ENCODE measurements around the gene MYO10.
"Not testable (repeated sequence)": the region's sequence is repeated elsewhere in the genome, so short reads cannot be mapped to it uniquely, and the experiment has no call there.

MYO10 gene

DNA sequence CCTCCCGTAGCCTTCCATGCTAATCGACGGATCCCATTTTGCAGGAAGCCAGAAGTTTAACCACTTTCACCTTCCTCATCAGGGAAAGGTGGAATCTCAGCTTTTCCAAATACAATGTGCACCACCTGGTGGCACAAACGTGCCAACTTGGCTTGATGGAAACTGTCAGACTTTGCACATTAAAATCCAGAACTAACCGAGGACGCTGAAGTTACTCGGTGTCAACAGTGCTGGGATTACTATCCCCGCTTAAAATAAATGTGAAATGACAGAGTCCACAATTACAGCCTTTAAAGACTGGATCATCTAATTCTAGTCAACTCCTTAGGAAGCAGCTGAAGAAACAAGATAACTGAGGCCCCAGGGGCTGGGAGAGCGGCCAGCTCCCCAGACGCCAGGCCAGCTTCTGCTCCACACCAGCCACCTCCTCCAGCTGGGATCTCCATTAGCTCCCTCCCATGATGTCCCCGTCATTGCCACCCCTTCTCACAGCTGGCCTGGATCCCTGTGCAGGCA, 269.1 kb downstream of the MYO10 start:
- DNase-seq (ENCODE audit: low spot score): no peak

DNA sequence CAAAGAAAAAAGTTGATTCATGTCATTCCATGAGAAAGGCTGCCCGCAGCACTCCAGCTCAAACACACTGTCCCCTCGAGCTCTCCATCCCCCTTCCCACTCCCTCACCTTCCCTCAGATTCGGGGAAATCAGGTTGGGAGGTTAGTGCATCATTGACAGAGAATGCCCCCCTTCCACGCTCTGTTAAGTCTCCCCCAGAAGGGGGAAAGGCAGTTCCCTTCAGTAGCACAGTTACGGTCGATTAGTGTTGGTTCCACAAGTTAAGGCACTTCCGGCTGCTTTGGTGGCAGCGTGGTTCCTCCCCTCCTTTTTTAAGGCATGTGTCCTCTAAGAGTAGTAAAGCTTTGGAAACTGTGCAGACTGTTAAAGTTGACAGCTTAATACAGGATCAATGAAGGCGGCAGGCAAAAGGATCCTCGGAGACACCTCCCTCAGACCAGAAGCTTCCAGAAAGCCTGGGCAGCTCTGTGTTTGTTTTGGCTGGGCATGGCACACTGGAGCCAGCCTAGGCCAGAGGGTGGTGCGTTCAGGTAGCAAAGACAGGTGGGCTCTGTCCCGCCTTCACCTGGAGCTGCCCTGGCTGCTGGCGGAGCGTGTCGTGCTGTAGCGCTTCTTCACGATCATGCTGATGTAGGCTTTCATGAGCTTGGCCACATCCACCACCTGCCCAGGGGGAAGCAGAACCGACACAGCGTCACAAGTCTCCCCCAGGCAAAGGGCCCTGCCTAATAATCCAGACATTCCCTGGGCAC, 269.8 kb downstream of the MYO10 start:
- DNase-seq (ENCODE audit: low spot score): no peak

DNA sequence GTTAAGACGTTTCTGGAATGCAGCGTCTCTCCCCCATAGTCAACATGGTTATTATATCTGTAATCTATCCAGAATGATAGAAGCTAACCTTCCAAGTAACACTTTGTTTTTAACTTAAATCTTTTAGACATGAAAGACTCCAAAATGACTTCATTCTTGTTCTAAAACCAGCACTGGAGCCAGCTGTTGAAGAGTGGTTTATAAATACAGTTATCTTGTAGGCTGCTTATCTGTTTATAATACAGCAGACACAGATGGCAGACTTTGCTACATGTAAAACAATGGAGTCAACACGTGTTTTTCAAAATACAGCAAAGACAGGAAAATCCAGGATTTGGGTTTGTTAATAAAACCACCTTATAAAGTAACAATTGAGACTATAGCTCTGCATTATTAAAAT, 270.5 kb downstream of the MYO10 start:
- DNase-seq (ENCODE audit: low spot score): no peak

DNA sequence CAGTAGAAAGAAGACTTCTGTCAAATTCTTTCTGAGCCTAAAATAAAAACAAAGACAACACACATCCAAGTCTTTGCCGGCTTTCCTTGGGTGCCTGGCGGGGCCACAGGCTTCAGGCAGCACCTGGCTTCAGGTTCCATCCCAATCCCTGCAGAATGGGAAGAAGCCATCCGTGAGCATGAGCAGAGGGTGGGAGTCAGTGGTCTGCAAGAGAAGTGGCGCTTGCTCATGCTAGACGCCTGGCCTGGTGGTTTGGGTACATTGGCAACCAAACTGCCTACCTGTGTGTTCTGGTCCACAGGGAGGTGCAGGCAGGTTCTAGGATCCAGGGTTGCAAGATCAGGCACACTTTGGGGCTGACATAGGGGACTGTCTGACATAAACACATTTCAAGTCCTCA, 271.7 kb downstream of the MYO10 start:
- DNase-seq (ENCODE audit: low spot score): no peak

DNA sequence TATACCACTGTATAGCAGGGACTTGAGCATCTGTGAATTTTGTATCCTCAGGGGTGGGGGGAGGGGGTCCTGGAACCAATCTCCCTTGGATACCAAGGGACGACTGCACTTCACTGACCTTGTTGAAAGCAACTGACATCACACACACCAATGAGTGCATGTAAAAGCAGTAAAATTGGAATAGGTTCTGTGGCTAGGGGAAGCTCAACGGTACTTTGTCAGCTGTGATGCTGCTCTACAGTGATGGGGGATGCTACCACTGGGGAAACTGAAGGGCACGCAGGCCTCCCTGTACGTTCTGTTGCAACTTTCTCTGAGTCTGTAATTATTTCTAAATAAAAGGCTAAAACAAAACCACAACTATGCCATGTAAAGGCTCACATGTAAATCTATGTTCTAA, 272.2 kb downstream of the MYO10 start:
- no peak for DNase-seq (ENCODE audit: low spot score)

DNA sequence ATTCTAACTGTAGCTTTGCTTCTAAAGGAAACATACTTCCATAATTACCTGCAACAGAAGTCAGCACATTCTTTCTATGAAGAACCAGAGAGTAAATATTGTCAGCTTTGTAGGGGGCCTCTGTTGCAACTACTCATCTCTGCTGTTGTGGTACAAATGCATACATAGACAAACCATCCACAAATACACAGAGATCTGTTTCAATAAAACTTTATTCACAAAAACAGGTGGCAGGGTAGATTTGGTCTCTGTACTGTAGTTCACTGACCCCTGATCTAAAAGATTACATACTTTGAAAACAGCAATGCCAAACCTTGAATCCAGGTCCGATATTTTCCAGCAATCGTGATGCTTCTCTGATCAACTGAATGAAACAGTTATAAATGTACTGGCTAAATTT, 274.4 kb downstream of the MYO10 start:
- no peak for DNase-seq (ENCODE audit: low spot score)

DNA sequence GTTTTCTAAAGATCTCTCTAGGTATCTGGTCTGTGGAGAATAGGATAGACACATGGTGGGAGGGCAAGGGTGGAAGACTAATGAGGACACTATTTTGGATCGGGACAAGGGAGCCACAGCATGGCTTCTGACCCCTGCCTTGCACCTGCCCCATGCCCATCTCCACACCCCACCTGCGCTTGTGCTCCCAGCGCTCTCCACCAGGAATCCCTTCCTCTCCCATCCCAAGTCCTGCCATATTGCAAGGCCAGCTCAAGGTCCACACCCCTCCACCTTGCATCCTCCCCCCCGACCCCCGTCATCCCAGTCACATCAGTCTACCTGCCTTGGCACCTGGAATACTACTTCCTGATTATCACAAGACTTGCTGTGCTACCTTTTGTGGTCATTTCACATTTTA, 275.1 kb downstream of the MYO10 start:
- no peak for DNase-seq (ENCODE audit: low spot score)

DNA sequence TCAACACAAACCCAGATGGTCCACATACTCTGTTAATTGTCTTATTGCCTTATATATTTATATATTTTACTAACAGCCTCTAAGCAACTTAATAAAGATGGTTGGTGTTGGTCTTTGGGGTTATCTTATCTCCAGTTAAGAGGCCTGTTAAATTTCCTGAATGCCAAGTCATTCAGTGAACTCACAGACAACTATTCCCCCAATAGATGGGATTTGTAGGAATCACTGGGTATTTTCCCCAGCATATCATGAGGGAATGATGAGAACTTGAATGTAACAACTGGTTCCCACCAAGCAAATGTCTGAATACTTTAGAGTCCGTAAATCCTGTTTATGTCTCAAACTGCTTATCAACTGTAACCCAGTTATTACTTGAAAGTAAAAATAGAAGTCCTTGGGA, 276.6 kb downstream of the MYO10 start:
- no peak for DNase-seq (ENCODE audit: low spot score)

DNA sequence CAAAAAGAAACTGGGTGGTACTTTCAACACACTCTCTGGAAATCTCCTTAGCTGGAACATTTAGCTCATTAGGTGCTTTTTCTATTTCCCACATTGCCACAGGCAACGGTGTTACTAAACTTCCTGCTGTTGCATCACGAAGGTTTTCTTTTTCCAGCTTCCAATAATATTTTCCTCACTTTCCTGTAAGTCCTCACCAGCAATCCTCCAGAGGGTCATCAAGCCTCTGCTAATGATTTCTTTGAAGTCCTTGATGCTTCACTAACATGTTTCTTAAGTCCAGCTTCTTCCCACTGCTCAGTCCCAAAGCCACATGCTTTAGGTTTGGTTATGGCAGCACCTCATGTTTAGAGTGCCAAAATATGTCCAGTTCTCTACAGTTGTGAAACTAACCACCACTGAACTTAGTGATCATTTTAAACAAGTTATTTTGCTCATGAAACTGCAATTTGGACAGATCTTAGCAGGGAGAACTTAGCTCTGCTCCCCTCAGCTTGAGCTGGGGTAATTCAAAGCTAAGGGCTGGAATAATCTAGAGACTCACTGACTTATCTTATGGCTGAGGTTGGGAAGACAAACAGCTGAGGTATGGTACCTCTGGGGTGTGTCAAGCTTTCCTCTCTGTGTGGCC, 279.4 kb downstream of the MYO10 start:
- DNase-seq (ENCODE audit: low spot score): no peak

DNA sequence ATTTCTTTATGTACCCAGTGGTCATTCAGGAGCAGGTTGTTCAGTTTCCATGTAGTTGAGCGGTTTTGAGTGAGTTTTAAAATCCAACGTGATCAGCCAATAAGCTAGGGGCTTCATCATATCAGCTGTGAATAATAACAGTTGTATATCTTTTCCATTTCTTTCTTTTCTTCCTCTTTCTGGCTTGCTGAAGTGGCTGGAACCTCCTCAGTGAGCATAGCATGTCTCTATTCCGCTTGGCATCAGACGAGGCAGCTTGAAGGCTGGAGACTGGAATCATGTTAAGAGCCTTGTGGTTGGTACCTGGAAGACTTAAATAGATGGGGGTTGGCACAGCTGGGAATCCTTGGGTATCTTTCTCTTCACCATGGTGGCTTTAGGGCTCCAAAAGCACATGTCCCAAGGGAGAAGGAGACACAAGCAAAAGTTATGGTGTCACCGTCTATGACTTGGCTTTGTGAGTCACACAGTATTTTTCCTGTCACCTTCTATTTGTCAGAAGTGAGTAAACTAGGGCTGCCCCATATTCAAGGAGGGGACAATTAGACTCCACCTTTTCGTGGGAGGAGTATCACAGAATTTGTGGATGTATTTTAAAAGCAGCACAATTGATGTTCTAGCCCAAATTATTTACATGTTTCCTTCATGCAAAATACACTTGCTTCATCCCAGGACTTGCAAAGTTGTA, 281.3 kb downstream of the MYO10 start:
- peak; percentile 38 for DNase-seq (ENCODE audit: low spot score)

DNA sequence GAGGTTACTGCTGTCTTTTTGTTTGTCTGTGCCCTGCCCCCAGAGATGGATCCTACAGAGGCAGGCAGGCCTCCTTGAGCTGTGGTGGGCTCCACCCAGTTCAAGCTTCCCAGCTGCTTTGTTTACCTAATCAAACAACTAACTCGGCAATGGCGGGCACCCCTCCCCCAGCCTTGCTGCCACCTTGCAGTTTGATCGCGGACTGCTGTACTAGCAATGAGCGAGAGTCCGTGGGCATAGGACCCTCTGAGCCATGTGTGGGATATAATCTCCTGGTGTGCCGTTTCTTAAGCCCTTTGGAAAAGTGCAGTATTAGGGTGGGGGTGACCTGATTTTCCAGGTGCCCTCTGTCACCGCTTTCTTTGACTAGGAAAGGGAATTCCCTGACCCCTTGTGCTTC, 287.3 kb downstream of the MYO10 start:
- DNase-seq (ENCODE audit: low spot score): not testable (repeated sequence)

DNA sequence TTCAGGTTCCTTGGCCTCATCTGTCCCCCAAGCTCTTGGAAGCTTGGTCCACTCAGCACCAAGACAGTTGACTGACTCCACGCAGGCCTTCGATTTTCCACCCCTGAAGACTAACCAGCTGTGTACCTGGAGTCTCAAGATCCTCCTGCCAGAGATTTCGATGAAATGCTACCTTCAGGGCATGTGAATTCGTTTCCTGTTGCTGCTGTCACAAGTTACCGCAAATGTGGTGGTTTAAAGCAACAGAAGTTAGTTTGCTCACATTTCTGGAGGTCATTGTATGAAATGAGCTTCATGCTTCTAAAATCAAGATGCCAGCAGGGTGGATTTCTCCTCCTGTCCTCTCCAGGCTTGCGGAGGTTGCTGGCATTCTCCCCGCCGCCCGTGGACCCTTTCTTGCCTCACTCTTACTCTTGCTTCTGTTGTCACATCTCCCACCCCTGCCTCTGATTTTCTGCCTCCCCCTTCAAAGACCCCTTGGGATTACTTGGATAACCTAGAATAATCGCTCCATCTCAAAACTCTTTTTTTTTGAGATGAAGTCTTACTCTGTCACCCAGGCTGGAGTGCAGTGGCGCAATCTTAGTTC, 291.7 kb downstream of the MYO10 start:
- no peak for DNase-seq (ENCODE audit: low spot score)

DNA sequence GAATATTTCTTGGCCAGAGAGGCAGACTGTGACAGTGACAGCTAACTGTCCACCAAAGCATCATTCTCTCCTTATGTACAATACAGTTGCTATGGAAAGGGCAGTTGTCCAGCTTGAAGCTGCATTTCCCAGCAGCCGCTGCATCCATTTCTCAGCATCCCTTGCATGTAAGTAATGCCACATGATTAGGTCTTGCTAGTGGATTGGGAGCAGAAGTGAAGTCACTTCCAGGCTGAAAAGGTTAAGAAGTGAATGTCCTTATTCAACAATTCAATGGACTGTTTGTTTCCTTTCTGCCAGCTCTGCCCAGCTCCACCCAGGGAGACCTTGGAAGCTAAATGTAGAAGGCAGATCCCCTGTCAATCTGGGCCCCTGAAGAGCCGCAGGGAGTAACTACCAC, 293.2 kb downstream of the MYO10 start:
- no peak for DNase-seq (ENCODE audit: low spot score)

DNA sequence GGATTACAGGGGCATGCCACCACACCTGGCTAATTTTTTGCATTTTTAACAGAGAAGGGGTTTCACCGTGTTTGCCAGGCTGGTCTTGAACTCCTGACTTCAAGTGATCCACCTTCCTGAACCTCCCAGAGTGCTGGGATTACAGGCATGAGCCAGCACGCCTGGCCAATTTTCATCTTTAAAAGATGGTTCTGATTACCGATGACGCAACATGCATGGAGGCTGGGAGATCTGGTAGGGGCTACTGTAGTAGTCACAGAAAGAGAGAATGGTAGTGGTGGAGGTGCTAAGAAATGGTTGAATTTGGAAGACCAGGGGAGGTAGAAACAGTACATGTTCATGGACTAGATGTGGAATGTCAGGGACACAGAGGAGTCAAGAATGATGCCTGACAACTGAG, 296.9 kb downstream of the MYO10 start:
- no peak for DNase-seq (ENCODE audit: low spot score)

DNA sequence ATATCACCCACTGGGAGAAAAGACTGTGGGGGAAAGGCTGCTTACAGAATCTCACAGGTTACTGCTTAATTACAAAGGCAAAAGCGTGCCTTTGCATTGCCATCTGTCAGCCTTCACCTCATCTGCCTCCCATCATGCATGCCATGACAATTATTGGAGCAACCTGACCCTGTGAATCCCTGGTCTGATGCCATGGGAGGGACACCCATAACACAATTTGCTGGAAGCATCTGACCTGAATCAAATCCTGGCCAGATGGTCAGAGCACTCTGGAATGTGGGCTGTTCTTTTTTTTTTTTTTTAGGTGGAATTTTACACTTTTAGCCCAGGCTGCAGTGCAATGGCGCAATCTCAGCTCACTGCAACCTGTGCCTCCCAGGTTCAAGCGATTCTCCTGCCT, 307.7 kb downstream of the MYO10 start:
- no peak for DNase-seq (ENCODE audit: low spot score)

DNA sequence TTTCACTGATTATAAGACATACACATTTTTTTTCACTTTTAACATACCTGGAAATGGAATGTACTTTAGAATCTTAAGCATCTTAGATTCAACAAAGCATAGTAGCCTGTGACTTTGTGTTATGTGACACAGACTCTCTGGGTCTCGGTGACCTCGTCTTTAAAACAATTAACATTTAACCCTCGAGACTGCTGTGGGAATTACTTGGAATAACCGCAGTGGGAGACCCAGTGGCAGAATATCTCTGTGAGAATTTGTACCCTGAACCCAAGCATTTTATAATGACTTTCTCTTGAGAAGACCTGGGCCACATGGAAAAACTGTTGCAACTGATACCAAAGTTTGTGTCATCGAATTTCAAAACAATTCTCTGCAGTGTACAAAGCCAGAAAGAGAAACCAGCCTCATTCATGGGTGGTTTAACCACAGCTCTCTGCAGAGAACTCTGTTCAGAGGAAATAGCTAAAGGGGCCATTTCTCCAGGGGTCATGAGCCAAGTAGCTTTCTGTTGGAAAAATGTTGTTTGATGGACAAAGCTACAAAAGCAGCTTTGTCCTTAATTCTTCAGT, 309.3 kb downstream of the MYO10 start:
- DNase-seq (ENCODE audit: low spot score): no peak

DNA sequence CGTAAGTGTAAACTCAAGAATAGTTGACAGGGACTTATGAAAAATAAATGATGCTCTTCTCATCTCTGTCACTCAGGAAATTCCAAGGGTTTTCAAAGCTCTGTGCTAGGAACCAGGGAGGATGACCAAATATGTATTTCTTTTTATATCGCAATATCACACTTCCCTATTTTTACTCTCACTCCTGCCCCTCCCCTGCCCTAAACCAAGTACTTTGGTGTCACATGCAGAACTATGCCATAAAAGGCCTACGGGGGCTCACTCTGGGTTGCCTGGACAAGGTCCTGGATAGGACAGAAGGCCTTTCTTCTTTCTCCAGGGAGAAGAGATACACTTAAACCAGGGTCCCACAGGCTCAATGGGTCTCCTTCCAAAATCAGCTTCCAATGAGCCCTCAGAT, 311.0 kb downstream of the MYO10 start:
- DNase-seq (ENCODE audit: low spot score): no peak

DNA sequence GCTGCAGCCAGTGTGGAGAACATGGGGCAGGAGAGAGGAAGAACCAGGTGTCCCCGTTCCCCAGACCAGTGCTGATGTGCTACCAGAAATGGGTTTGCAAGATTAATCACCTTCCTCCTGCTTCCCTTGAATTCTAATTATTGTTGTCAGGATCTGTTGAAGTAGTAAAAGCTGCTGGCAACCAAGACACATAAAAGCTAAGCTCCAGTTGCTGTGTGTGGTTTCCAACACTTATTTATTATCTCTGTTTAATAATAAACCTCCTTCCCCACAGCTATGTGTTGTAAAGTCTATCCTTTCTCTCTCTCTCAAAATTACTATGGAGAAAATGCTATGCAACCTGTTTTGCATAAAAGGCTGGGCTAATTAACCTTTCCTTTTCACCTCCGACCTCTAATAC, 317.0 kb downstream of the MYO10 start:
- no peak for DNase-seq (ENCODE audit: low spot score)

DNA sequence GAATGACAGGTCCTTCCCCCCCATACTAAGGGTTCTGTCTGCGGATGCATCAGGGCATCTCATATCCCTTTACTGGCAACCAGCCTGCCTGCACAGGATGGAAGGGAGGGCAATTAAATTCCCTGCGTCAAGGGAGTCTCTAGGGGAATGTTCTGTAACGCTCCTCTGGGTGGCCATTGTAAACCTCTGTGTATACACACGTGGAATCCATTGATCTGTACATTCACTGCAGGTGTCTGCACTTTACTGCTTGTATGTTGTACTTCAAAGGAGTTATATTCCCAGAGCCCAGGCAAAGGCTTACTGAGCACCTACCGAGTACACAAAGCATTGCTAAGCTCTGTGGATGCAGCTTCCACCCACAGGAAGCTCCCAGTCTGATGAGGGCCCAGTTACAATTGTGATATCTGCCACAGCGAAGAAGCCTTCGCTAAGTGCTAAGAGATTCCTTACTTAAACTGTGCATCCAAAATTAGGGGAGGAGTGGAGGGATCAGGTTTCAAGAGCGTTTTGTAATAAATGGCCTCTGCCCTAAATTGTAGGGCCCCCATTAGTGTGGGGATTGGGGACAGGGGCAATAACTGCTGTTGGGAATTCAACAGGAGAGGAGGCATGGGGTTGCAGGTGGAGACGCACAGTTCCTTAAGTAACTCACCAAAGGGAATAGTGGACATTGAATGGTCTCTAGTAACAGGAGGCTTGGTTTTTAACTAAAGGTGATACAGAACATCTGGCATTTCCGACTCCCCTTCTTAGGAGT, 317.8 kb downstream of the MYO10 start:
- no peak for DNase-seq (ENCODE audit: low spot score)

DNA sequence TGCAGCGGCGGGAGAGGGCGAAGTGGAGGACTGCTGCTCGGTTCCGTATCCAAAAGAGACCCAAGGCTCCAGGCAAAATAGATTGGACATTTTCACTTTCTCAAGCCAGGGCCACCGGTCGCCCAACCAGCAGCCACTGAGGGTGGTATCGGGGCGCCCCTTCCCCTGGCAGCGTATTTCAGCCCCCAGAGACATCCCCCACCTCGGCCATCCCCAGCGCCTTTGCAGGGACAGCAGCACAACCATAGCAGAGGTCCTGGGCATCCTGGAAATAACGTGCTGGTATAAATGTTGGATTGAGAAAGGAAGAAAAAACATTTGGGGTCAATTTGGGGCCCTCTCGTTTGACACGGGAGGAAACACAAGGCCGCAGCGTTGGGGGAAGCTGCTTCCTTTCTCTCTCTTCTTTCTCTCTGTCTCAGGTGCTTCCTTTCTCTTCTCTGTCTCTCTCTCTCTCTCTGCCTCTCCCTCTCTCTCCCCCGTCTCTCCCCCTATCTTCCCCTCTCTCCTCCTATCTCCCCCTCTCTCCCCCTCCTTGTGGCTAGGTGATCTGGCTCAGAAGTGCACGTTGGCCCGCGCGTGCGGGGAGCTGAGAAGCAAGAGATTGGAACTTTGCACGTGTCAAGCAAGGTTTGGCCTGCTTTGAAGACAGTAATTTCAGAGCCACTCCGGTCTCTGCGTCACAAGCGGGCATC, 318.7 kb downstream of the MYO10 start:
- no peak for DNase-seq (ENCODE audit: low spot score)

Measured in kidney capillary endothelial cell (primary cell).